ENCODE data around the gene JAG1.

DNA sequence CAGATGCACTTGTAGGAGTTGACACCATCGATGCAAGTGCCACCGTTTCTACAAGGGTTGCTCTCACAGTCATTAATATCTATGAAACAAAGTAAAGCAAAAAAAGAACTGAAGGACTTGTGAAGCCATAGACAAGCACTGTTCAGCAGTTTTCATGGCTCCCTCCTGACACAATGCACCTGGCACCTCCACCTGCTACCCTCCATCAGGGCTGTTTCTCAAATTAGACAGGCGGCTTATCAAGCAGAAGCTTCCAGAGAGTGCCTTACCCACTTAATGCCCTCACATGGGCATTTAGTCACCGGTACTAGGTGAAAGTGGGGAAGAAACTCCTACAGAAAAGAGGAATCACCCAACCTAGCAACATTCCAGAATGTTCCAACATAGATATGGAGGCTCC lies 27.8 kb downstream of the JAG1 start:
- TF ChIP-seq, protein P1, sequence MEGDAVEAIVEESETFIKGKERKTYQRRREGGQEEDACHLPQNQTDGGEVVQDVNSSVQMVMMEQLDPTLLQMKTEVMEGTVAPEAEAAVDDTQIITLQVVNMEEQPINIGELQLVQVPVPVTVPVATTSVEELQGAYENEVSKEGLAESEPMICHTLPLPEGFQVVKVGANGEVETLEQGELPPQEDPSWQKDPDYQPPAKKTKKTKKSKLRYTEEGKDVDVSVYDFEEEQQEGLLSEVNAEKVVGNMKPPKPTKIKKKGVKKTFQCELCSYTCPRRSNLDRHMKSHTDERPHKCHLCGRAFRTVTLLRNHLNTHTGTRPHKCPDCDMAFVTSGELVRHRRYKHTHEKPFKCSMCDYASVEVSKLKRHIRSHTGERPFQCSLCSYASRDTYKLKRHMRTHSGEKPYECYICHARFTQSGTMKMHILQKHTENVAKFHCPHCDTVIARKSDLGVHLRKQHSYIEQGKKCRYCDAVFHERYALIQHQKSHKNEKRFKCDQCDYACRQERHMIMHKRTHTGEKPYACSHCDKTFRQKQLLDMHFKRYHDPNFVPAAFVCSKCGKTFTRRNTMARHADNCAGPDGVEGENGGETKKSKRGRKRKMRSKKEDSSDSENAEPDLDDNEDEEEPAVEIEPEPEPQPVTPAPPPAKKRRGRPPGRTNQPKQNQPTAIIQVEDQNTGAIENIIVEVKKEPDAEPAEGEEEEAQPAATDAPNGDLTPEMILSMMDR (IDR thresholded peaks at IDR 0.05), result no peak
- TF ChIP-seq POLR2A (IDR thresholded peaks at IDR 0.05; ENCODE audit: low read depth), result no peak

Measured in esophagus muscularis mucosa (tissue), 3 donors.